Tibial nerve (tissue), 4 donors: Measurements from ENCODE around the gene FAM185A.
"Not testable (repeated sequence)": the region's sequence is repeated elsewhere in the genome, so short reads cannot be mapped to it uniquely, and the experiment has no call there.

ENCODE experiments used
- EP300 ChIP-seq, 2 donors: sonication (generic); formaldehyde crosslinking; IDR thresholded peaks; one replicate each; pipeline ENCODE4 v1.6.1; 2017; ENCODE audit warnings: antibody characterized with exemption in 2 of 2, mild to moderate bottlenecking in 1 of 2
- TF ChIP-seq, protein P1 (sequence below), 5 experiments: fragments of 200-600 bp in 3 of 5; fragments of 450-650 bp in 2 of 5; sonication (generic) in 3 of 5; IDR thresholded peaks; one replicate each; pipeline ENCODE4 v1.5.1; 2016 to 2019; ENCODE audit warnings: antibody characterized with exemption in 5 of 5, mild to moderate bottlenecking in 3 of 5, moderate library complexity in 2 of 5

DNA sequence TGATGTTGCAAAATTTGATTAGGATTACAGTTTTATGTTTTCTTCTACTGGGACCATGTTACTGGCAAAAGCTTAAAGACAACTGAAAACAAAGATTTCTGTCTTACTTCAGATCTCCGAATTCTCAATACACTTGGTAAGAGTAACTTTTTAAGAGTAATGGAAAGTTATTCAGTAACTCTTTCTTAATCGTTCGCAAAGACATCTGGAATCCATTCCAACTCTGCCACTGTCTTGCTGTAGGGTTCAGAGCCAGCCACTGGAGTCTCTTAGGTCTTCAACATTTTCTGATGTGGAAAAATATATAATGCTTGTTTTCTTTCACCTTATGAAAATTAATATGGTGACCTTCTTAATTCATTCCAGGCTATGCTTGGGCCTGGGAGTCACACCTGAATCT, 29.9 kb downstream of the FAM185A start:
- TF ChIP-seq, protein P1, sequence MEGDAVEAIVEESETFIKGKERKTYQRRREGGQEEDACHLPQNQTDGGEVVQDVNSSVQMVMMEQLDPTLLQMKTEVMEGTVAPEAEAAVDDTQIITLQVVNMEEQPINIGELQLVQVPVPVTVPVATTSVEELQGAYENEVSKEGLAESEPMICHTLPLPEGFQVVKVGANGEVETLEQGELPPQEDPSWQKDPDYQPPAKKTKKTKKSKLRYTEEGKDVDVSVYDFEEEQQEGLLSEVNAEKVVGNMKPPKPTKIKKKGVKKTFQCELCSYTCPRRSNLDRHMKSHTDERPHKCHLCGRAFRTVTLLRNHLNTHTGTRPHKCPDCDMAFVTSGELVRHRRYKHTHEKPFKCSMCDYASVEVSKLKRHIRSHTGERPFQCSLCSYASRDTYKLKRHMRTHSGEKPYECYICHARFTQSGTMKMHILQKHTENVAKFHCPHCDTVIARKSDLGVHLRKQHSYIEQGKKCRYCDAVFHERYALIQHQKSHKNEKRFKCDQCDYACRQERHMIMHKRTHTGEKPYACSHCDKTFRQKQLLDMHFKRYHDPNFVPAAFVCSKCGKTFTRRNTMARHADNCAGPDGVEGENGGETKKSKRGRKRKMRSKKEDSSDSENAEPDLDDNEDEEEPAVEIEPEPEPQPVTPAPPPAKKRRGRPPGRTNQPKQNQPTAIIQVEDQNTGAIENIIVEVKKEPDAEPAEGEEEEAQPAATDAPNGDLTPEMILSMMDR (IDR thresholded peaks at IDR 0.05) = not testable (repeated sequence)
- TF ChIP-seq EP300 (IDR thresholded peaks at IDR 0.05) = not testable (repeated sequence)
